DMS 273 (cell line): Measurements from ENCODE around the gene GPR107.

ENCODE experiments used
- DNase-seq: peaks from one replicate; lab custom pipeline; 2025; ENCODE audit not compliant: unreplicated experiment; lab: John Stamatoyannopoulos, UW

The GPR107 gene

DNA sequence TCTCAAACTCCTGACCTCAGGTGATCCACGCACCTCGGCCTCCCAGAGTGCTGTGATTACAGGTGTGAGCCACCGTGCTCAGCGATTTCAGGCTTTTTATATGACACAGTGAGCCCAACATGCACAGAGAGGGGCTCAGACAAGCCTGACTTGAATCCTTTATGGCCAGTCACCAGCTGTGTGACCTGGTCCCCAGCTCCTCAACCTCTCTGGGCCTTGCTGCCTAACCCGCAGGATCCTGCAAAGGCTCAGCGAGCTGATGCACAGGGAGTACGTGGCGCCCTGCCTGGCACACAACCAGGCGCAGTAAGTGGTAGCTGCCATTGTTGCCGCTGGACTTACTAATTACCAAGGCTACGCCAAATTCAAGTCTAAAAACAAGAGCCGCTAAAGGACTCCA, 101.9 kb downstream of the GPR107 start:
- DNase-seq, result no peak

DNA sequence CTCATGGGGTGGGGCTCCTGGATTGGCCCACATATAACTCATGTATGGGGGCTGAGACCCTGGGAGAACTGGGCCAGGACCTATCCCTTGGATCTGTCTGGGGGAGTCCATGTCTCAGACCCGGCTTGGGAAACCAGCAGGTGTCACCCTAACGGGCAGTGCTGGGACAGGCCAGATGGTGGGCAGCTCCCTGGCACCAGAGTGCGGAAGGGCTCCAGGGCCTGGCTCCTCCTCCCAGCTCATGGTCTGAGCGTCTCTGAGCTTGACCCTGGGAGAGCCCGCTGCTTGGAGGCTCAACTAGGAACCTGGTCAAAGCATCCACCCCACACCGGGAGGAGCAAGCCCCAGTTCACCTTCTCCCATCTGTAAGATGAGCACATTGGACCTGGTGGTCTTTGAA, 103.0 kb downstream of the GPR107 start:
- DNase-seq, result peak; percentile 61

DNA sequence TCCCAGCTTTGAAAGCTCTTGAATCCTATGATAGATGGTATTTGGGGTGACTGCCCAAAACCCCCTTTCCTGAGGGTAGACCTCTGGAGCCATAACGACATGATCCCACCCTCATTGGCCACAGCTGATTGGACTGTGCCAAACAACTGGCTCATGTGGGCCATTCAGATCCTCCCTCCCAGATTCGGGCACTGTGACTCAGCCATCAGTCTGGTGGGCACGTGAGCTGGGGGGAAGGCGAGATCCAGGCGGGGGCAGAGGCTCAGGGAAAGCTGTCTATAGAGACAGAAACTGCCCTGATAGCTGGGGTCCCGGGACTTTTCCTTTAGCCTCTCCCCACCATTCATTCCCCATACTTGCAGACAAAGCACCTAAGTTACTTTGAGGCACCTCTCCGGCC, 103.4 kb downstream of the GPR107 start:
- peak; percentile 35 for DNase-seq

DNA sequence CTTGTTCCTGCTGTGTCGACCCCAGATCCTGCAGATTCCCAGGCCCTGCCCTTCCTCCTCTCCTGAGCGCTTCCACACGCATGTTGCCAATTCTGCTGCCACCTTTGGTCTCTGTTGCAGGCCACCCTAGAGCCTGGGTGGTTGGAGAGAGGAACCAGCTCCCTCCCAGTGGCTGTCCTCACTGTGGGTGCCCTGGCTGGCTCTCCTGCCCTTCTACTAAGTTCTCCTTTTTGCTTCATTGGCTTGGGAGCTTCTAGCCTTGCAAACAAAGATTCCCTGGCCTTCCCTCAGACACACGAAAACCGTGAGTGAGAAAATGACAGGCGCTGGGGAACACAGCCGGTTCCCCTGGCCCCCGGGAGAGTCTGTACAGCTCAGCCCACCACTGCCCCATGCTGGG, 104.3 kb downstream of the GPR107 start:
- no peak for DNase-seq

DNA sequence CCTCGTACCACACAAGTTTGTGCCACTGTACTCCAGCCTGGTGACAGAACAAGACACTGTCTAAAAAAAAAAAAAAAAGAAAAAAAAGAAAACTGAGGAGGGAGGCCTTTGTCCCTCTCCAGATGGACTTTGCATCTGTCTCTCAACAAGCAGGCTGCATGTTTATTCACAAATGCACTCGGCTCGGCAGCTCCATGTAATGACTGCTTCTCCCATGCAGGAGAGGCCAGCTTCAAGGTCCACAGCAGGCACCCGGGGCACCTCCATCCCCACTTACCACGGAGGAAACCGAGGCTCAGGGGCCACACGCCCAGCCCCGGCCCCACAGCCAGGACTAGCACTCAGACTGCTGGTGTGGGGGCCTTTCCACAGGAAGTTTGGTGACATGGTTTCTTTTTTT, 105.4 kb downstream of the GPR107 start:
- DNase-seq, result peak; percentile 57

DNA sequence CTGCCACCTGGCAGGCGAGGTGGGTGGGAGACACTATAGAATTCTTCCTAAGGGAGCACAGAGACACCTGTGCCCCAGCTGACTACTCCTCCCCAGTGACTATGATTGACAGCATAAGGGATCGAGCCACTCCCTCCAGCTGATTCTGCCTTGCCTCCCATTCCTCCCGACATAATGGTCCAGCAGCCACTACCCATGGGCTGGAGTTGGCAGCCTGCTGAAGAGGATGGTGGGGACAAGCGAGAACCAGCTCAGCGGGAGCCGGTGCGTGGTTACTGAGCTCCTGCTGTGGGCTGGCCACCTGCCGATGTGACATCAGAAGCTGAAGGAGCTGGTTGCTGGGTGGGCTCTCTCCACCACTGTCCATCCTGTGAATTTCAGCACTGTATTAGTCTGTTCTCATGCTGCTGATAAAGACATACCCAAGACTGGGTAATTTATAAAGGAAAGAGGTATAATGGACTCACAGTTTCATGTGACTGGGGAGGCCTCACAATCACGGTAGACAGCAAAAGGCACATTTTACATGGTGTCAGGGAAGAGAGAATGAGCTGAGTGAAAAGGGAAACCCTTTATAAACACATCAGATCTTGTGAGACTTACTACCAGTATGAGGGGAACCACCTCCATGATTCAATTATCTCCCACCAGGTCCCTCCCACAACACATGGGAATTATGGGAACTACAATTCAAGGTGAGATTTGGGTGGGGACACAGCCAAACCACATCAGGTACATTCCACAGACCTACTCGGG, 106.4 kb downstream of the GPR107 start:
- DNase-seq, result peak; percentile 49

DNA sequence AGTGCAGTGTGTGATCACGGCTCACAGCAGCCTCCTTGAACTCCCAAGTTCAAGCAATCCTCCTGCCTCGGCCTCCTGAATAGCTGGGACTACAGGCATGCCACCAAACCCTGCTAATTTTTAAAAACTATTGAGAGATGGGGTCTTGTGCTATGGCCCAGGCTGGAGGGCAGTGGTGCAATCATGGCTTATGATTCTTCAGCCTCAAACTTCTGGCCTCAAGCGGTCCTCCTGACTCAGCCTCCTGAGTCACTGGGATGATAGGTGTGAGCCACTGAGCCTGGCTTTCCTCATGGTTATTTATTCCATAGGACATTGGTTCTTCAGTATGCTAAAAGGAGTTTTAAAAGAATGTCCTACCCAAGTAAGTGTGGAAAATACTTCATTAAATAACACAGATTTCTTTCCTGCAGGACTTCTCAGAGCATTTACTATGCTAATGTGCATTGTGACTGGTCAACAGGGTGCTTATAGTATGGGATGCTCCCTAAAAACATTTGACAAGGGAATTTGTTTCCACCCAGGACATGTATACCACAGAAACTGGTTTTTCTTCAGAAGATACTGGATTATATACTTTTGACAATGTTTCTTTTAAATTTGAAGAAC, 107.3 kb downstream of the GPR107 start:
- no peak for DNase-seq

DNA sequence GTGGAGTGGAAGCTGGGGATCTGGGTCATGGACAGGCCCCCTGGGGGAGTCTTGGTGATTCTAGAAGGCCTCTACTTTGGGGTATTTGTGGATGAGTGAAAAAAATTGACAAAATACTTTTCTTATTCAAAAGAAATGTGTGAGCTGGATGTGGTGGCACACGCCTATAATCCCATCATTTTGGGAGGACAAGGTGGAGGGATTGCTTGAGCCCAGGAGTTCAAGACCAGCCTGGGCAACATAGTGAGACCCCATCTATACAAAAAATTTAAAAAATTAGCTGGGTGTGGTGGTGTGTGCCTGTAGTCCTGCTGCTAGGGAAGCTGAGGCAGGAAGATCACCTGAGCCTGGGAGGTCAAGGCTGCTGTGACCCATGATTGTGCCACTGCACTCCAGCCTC, 111.9 kb downstream of the GPR107 start:
- DNase-seq, result no peak

DNA sequence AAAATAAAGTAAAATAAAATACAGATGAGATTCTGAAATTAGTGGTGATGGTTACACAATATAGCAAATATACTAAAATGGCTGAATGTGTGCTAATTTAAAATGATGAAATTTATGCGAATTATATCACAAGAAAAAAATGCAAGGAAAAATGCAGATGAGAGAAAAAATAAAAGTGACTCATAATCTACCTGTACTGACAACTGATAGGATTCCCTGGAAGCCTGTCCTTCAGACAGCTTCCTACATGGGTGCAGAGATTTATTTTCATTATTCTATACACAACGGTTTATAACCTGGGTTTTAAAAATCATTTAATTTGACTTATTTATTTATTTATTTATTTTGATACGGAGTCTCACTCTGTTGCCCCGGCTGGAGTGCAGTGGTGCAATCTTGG, 112.7 kb downstream of the GPR107 start:
- no peak for DNase-seq

DNA sequence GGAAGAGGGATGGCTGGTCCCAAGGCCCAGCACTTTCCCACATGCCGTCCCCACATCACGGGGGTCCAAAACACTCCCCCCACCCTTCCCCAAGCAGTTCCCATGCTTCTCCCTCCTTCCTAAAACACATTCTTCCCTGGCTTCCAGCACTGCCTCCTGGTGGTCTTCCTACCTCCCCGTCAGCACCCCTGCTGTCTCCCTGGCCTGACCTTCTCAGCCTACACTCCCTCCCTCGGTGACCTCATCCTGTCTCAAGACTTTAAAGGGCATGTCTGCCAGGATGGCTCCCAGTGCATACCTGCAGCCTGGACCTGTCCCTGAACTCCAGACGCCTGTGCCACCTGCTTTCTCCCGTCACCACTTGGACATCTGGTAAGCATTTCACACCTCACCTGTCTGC, 114.2 kb downstream of the GPR107 start:
- DNase-seq, result no peak

DNA sequence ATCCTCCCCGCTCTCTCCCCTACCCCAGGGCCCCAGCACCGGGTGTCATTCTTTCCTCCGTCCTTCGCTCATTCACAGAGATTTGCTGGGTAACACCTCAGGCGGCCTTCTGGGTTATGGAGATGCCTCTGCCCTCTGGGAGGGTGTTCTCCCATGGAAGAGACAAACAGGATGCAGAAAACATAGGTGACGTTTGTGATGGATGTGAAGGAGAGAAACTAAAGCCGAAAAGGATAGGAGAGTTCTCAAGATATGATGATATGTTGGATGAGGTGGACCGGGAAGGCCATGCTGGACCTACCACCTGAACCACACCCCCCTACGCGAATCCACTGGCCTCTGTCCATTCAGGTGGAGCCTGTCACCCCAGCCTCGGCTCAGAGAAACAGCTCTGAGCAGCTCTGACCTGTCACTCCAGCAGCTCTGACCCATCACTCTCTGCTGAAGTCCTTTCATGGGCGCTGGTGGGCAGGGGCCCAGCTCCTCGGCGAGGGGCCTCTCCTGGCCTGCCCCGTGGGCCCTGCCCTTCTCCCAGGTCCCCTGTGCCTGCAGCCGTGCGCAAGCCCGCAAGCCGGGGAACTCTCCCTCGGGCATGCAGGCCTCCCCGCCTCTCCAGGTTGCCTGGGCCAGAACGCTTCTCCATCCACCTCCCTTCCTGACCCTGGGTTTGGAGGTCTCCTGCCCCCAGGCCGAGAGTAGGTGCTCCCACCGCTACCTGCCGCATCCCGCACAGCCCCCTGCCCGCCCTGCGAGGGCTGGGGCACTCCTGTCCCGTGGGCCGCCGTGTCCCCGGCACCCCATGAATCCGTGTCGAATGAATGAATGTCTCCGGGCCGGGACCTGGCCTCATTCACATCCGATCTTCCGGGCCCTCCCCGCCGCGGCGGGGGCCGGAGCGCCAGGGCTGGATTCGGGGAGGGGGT, 117.8 kb downstream of the GPR107 start:
- DNase-seq, result no peak

DNA sequence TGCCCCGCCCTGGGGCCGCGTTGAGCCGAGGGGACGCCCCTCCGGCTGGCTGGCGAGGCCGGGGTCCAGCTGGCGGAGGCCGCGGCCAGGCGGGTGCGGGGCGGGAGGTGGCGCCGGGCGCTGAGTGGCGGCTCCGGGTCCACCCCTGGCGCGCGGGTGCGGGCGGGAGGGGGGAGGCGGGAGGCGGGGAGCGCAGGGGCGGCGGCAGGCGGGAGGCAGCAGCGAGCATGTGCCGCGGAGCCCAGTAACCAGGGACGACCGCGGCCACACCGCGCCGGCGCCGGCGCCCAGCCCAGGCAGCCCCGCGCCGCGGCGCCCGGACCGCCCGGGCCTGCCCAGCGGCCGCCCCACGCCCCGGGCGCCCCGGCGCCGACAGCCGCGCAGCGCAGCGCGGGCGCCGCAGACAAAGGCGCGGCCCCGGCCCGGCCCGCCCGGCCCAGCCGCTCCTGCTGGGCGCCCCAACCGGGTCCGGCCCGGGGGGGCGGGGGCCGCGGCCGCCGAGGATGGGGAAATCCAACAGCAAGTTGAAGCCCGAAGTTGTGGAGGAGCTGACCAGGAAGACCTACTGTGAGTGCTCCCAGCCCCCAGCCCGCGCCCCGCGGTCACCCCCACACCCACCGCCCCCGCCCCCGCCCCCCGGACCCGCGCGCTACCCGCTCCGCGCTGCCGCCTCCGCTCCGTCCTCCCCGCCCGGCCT, 118.6 kb downstream of the GPR107 start, which contains the start of gene NCS1:
NCS1 (plus strand) TSS at position 244 of the 697 bp plus-strand sequence; CDS start at position 504, 260 bp downstream.
- DNase-seq, result peak; percentile 86

DNA sequence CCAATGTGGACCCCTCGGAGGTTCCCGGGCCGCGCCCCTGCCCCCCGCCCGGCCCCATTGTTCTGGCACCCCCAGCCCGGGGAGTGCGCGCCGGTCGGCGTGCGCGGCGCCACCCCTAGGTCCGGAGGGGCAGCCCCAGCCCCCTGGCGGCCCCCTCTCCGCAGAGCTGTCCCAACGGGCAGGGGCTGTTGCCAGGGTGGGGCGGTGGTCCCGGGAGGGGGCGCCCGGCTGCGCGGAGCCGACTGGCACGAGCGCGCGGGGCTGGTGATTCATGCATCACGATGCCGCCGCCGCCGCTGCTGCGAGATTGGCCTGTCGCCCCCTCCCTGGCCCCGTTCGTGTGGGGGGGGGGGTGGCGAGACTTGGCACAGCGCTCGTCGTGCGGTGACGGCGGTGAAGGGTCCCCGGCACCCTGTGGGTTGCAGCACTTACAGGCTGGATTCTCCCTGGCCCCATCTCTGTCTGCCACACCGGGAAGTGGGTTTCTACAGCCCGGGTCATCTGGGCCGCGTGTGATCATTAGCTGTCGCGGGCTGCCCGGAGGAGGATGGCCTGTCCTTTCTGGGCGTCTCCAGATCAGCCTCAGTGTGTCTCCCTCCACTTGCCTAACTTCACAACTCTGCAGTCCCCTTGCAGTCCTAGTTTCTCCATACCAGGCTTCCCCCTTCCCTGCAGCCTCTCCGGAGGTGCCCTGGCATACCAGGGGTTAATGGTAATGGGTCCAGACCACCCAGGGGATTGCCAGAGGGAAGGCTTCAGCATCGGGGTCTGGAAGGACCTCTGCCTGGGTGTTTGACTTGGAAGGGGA, 119.4 kb downstream of the GPR107 start:
- peak; percentile 48 for DNase-seq

DNA sequence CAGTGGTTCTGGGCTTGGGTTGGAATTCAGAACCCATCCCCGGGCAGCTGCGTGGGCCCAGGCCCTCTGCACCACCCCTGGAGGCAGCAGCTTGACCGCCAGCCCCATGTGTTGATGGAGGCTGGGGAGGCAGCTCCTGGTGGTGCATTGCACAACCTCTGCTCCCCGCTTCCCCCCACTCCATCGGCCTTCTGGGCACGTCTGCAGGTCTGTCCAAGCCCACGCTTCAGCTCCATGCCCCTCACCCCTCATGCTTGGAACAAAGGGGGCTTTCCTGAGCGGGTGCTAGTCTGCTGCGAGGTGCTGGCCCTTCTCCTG, 119.9 kb downstream of the GPR107 start:
- DNase-seq, result no peak

DNA sequence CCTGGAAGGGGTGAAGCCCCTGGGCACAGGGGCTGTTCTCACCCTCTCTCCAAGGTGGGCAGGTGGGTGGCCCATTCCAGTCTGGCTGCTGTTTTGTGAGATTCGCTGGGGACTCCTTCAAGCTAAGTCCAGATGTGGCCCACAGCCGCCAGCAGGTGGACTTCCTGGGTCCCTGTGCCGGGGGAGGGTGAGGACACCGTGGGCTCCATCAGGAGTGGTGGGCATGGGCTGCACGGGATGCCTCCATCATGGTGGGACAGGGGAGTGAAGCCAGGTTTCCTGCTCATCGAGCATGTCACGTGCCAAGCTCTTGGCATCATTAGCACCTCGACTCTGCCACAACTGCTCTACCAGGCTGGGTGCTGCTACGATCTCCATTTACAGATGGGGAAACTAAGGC, 120.3 kb downstream of the GPR107 start:
- DNase-seq, result no peak

DNA sequence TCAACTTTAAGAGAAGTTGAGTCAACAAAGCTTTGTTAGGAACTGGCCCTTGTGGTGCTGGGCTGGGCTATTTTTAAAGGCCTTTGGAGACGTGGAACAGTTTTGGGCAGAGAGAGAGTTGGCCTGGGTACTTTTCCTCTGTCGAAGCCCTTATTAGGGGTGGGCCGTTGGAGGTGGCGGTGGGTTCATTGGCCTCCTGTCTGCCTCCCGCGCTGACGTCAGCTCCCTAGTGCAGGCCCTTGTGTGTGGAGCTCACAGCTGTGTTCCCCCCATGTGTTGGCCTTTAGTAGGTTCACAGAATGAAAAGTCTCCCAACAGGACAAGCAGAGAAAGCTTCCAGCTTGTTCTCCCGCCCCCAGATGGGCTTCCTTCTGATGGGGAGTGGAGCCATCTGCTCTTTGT, 121.2 kb downstream of the GPR107 start:
- DNase-seq, result peak; percentile 57

DNA sequence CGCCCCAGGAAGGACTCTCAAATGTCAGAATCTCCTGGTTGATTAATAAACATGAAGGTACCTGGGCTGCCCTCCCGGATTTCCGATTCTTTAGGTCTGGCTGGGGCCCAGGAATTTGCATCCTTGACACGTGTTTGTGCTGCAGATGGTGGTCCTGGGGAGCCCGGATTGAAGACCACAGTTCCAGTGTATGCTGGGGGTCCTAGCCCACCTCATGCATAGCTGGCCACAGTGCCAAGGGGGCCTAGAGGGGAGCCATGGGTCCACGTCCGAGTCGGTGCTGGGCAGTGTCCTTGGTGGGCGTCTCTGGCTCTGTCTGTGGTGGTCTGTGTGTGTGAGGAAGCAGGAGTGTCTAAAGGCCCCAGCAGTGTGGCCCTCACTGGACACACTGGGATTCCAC, 121.6 kb downstream of the GPR107 start:
- no peak for DNase-seq

DNA sequence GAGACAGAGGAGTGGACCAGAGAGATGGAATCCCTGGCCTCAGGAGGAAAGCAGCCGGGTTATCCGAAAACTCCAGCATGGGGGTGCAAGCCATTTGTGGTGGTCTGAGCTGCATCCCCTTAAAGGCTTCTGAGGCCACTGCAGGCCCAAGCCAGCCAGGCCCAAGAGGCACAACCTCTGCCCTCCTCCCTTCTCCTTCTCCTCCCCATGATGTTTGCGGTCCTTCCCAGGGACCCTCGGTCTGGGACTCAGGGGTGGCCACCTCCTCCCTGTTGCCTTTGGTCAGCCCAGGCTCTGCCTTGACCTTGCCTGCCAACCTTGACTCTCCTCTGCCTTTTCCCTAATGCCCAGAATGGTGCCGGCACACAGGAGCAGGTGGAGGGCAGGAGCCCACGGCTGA, 123.1 kb downstream of the GPR107 start:
- no peak for DNase-seq

DNA sequence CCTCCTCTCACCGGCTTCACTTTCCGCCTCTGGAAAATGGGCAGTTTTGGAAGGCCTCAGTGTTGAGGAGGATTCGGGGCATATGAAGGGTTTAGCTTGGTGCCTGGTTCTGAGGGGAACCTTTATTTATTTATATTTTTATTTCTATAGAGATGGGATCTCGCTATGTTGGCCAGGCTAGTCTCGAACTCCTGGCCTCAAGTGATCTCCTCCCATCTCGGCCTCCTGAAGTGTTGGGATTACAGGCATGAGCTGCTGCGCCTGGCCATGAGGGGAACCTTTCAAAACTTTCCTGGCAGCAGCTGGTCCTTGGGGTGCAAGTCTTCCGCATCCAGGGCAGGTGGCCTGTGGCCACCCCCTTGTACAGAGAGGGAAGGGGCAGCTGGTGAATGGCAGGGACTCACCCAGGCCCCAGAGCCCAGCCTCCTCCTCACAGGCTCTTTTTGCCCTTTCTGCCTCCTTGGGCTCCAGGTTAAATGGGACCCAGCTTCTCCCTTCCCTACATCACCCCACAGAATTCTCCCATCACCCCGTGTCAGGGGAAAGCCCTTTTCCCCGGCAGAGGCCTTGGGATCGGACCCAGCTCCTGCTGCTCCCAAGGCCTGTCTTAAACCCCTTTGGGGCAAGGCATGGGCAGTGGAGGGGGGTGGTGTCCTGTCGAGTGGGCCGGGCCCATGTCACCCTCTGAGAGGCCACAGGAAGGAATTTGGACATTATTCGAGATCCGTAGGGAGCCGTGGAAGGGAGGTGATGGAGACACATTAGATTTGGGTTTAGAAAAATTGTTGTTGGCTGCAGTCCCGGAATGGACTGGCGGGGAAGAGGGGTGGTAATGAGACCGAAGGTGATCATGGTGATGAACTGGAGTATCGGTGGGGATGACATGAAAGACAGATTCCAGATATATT, 124.4 kb downstream of the GPR107 start:
- peak; percentile 29 for DNase-seq
